HG02610 (cell line): ENCODE data around the gene PLAGL1.

Experiments used
- ATAC-seq: cut with Tn5 transposase; IDR thresholded peaks from one replicate; pipeline ENCODE4 v1.9.1; 2021; ENCODE audit warnings: mild to moderate bottlenecking, moderate library complexity; ENCODE audit not compliant: unreplicated experiment

PLAGL1 gene

GRCh38 chr6:143967706-143968376 is 40.2 kb downstream of the PLAGL1 start:
- ATAC-seq: no peak

GRCh38 chr6:143966312-143966711 is 41.7 kb downstream of the PLAGL1 start:
- ATAC-seq: no peak

GRCh38 chr6:143965503-143966171 is 42.4 kb downstream of the PLAGL1 start:
- ATAC-seq: peak; percentile 85

- no peak for ATAC-seq
Observed at GRCh38 chr6:143964674-143965081, 43.4 kb downstream of the PLAGL1 start.

GRCh38 chr6:143963158-143963919 is 44.7 kb downstream of the PLAGL1 start:
- no peak for ATAC-seq

- ATAC-seq: no peak
Observed at GRCh38 chr6:143961886-143962878, 45.9 kb downstream of the PLAGL1 start.

GRCh38 chr6:143961066-143961465 is 47.0 kb downstream of the PLAGL1 start:
- ATAC-seq: no peak

GRCh38 chr6:143959927-143960326 is 48.1 kb downstream of the PLAGL1 start:
- no peak for ATAC-seq

GRCh38 chr6:143958839-143959399 is 49.1 kb downstream of the PLAGL1 start:
- no peak for ATAC-seq

GRCh38 chr6:143957679-143958274 is 50.3 kb downstream of the PLAGL1 start:
- ATAC-seq: no peak

- no peak for ATAC-seq
Observed at GRCh38 chr6:143955971-143956370, 52.1 kb downstream of the PLAGL1 start.

GRCh38 chr6:143953922-143954321 is 54.1 kb downstream of the PLAGL1 start:
- ATAC-seq: no peak

- ATAC-seq: no peak
Observed at GRCh38 chr6:143952947-143953701, 54.9 kb downstream of the PLAGL1 start.

GRCh38 chr6:143952060-143952778 is 55.8 kb downstream of the PLAGL1 start:
- no peak for ATAC-seq

- ATAC-seq: no peak
Observed at GRCh38 chr6:143950875-143951274, 57.2 kb downstream of the PLAGL1 start.

- no peak for ATAC-seq
Observed at GRCh38 chr6:143949962-143950361, 58.1 kb downstream of the PLAGL1 start.

GRCh38 chr6:143949535-143949934 is 58.5 kb downstream of the PLAGL1 start:
- ATAC-seq: no peak

GRCh38 chr6:143948208-143948607 is 59.9 kb downstream of the PLAGL1 start:
- ATAC-seq: no peak
